Cardiac muscle cell (in vitro differentiated cells and primary cell): ENCODE data around the gene MAD2L1. TPM values are rescaled to one million over a fixed set of nuclear protein-coding genes. Genes with fewer than 3 reads are reported as not detected.
A peak's percentile ranks its signal among the peaks of the same experiment; 100 is the strongest.
"Not testable (repeated sequence)": the region's sequence is repeated elsewhere in the genome, so short reads cannot be mapped to it uniquely, and the experiment has no call there.

ENCODE experiments used
- DNase-seq, 2 donors: peaks; one replicate each; pipeline versions ENCODE4 v3.0.0 to v3.0.0-alpha.2; 2010 to 2017; ENCODE audit warnings: low read depth in 1 of 2, low spot score in 1 of 2
- H3K27ac ChIP-seq: fragments of 200-600 bp; sonication (generic); 2 replicates; pipeline ENCODE4 v1.5.1; 2016
- H3K27me3 ChIP-seq: fragments of 200-600 bp; sonication (generic); 2 replicates; pipeline ENCODE4 v1.6.0; 2016; ENCODE audit warnings: control low read depth
- H3K36me3 ChIP-seq: fragments of 200-600 bp; sonication (generic); 2 replicates; pipeline ENCODE4 v1.5.1; 2016; ENCODE audit warnings: control low read depth
- H3K4me1 ChIP-seq: fragments of 200-600 bp; sonication (generic); 2 replicates; pipeline ENCODE4 v1.8.1; 2017; ENCODE audit warnings: low read depth, mild to moderate bottlenecking, mixed run types
- H3K4me3 ChIP-seq: fragments of 200-600 bp; sonication (generic); 2 replicates; pipeline ENCODE4 v1.5.1; 2016; ENCODE audit warnings: mild to moderate bottlenecking
- H3K9me3 ChIP-seq: fragments of 200-600 bp; sonication (generic); 2 replicates; pipeline ENCODE4 v1.5.1; 2017; ENCODE audit warnings: low read depth, mild to moderate bottlenecking, control low read depth
- polyA plus RNA-seq: library from polyadenylated mRNA; unstranded; fragments of >200 nt; fragmentation: Nextera tagmentation; extraction: Ambion mirVana; gene quantifications from 2 replicates; pipeline ENCODE4 v1.2.1, GENCODE V29; 2016
- total RNA-seq: library from RNA; depleted of rRNA; stranded (reverse); fragments of >200 nt; gene quantifications from 2 replicates; pipeline ENCODE4 v1.2.3, GENCODE V29; 2016
- TF ChIP-seq, protein P1 (sequence below): IDR thresholded peaks from 2 replicates; pipeline ENCODE4 v1.5.1; 2012; ENCODE audit warnings: low read depth, mild to moderate bottlenecking, low read length

MAD2L1 gene
- total and polyA plus RNA-seq, 2 experiments from 2014 or later = 11.6 to 42.0 TPM

DNA sequence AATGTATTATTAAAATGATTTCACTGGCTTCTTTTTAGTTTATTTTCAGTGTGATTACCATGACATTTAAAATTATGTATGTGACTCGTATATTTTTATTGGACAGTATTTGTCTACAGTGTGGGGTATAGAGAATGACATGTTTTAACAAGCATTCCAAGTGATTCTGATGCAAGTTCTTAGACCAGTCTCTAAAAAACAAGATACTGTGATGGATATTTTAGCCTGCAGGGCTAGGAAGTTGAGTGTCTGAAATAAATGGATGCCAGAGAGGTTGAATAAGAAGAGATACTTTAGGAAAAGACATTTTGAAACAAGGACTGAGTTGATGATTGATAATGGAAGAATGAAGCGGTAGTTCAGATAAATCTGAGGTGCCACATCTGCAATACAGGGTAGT is 3.5 kb upstream of the MAD2L1 start:
- H3K4me3 ChIP-seq = no peak overlapping the region
- H3K27ac ChIP-seq = no peak overlapping the region
- TF ChIP-seq, protein P1, sequence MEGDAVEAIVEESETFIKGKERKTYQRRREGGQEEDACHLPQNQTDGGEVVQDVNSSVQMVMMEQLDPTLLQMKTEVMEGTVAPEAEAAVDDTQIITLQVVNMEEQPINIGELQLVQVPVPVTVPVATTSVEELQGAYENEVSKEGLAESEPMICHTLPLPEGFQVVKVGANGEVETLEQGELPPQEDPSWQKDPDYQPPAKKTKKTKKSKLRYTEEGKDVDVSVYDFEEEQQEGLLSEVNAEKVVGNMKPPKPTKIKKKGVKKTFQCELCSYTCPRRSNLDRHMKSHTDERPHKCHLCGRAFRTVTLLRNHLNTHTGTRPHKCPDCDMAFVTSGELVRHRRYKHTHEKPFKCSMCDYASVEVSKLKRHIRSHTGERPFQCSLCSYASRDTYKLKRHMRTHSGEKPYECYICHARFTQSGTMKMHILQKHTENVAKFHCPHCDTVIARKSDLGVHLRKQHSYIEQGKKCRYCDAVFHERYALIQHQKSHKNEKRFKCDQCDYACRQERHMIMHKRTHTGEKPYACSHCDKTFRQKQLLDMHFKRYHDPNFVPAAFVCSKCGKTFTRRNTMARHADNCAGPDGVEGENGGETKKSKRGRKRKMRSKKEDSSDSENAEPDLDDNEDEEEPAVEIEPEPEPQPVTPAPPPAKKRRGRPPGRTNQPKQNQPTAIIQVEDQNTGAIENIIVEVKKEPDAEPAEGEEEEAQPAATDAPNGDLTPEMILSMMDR = no peak
- no peaks in the 10 kb centered on the region for H3K9me3 ChIP-seq
- H3K4me1 ChIP-seq = peaks cover 20% of the 10 kb centered on the region
- DNase-seq = no peak
- H3K36me3 ChIP-seq = no peaks in the 10 kb centered on the region
- H3K27me3 ChIP-seq = no peaks in the 10 kb centered on the region

DNA sequence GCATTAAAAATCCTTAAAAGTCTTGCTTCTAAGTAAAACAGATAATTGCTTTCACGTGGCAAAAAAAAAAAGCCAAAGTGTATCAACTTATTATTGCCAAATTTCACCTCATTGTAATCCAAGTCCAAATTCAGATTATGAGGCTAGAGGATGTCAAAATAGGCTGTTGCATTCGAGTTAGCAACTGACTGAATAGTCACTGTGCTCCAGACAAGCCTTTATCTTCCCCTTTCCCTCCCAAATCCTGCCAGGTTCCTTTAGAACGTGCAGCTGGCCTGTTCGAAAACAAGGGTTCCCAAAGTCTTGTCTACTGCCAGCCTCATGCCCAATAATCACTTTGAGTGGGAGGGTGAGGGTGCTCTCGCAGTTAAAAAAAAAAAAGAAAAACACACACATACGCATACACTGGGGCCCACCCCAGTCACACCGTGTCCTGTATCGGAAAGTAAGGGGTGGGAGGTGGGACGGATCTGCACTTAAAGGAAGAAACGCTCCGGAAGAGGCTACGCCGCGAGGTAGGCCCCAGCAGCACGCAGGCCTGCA is 603 bp downstream of the MAD2L1 start:
- Histone ChIP-seq H3K4me3 (peak overlapping the region; percentile 89), H3K27me3 (no peaks in the 10 kb centered on the region), H3K4me1 (peaks cover 32% of the 10 kb centered on the region), H3K36me3 (no peaks in the 10 kb centered on the region), H3K9me3 (no peaks in the 10 kb centered on the region), H3K27ac (peak overlapping the region; percentile 94)
- TF ChIP-seq, protein P1 = no peak
- peak in 1 of 2 donors; percentile 20 for DNase-seq

DNA sequence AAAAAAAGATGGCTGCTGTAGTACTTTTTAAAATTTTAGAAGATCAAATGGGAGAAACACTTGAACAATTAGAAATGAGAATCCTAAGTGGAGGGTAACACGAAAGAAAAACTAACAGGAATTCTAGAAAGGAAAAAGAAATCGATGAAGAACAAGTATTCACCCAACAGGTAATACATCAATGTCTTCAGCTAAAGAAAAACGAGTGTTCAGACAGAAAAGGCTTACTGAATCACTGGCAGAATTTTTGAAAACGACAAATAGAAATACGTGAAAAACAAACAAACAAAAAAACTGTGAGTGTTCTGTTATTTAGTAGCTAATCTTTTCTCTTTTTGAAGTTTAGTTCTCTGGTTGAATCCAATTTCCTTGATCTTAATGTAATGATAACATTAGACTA is 1.8 kb downstream of the MAD2L1 start:
- H3K4me3 ChIP-seq = peak overlapping the region; percentile 89
- no peaks in the 10 kb centered on the region for H3K27me3 ChIP-seq
- TF ChIP-seq, protein P1 = no peak
- H3K9me3 ChIP-seq = no peaks in the 10 kb centered on the region
- no peak for DNase-seq
- peak overlapping the region; percentile 94 for H3K27ac ChIP-seq
- peaks cover 32% of the 10 kb centered on the region for H3K4me1 ChIP-seq
- no peaks in the 10 kb centered on the region for H3K36me3 ChIP-seq

DNA sequence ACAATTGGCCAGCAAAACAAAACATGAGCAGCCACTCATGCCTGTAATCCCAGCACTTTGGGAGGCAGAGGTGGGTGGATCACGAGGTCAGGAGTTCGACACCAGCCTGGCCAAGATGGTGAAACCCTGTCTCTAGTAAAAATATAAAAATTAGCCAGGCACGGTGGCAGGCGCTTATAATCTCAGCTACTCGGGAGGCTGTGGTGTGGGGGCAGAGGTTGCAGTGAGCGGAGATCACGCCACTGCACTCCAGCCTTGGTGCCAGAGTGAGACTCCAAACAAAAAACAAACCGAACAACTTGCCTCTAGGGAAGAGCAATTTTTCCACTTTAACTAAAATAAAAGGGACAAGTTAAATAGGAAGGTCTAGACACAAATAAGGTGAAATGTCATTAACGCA is 2.9 kb downstream of the MAD2L1 start:
- not testable (repeated sequence) for H3K27ac ChIP-seq, DNase-seq, H3K27me3 ChIP-seq, H3K36me3 ChIP-seq, H3K4me3 ChIP-seq, H3K9me3 ChIP-seq
- H3K4me1 ChIP-seq = peaks cover 29% of the 10 kb centered on the region

DNA sequence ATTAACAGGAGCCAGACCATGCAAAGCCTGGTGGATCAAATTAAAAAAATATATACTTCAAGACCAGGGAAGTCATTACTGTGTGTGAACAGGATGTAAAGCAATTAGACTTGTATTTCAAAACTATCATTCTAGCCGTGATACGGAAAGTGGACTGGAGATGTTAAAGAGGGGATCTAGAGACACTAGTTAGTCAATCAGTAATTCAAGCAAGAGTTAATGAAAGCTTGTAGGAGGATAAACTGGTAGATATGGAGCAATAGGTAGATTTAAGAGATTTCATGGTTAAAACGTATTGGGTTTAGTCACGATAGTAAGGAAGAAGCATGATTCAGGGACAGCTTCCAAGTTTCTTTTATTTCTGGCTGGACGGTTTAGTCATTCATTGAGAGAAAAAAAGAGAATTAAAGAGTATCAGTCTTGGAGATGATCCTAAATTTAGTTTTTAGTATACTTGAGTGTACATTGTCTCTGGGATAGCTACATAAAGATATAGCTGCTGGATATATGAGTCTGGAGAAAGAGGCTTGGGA is 3.9 kb downstream of the MAD2L1 start:
- no peaks in the 10 kb centered on the region for H3K27me3 ChIP-seq
- peaks cover 22% of the 10 kb centered on the region for H3K4me1 ChIP-seq
- peak in 1 of 2 donors; percentile 8 for DNase-seq
- H3K4me3 ChIP-seq = no peak overlapping the region
- H3K9me3 ChIP-seq = no peaks in the 10 kb centered on the region
- H3K36me3 ChIP-seq = peaks cover 8% of the 10 kb centered on the region
- H3K27ac ChIP-seq = no peak overlapping the region
- TF ChIP-seq, protein P1 = no peak

DNA sequence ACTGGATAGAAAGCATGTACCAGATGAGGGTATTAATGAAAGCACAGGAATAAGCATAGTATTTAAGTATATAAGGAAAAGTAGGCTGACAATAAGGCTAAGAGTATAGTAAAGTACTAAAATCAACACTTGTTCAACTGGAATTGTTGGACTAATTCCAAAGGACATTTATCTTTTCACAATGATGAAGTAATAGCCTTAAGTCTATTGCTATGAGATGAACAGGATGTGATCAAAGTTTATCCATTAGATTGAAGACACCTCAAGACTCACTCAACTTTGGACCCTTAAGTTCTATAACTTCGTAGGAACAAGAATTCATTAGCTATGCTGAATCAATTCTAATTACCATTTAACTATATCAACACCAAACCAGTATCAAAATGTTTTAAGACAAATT is 7.6 kb downstream of the MAD2L1 start:
- Histone ChIP-seq H3K4me1 (peaks cover 5% of the 10 kb centered on the region), H3K27ac (no peak overlapping the region), H3K27me3 (no peaks in the 10 kb centered on the region), H3K4me3 (no peak overlapping the region), H3K36me3 (peaks cover 8% of the 10 kb centered on the region), H3K9me3 (no peaks in the 10 kb centered on the region)
- peak in 1 of 2 donors; percentile 8 for DNase-seq
- TF ChIP-seq, protein P1 = no peak
